ENCODE data around the gene AKAP10. TPM values are rescaled to one million over a fixed set of nuclear protein-coding genes. Genes with fewer than 3 reads are reported as not detected.

The AKAP10 gene
- total and polyA plus RNA-seq, 2 donors (not counting 1 experiment from before 2014, with no cell fraction given): 20.6 to 71.2 TPM

DNA sequence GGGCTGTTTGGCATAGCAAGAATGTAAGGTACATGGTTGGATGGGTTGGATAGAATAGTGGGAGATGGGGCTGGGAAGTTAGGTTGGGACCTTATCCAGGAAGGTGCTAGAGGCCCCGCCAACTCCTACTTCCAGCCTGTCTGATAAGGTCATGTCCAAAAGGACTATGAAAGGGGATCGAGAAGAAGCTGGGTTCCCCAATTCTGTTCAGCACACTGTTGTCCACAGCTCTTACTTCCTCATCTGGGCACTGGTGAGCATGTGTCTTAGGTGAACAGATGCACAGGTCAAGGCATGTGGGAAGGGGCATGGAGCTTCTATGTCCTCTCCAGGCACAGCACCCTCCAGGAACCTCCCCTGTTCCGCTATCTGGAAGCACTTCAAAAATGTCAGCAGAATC lies 104.3 kb downstream of the AKAP10 start:
- Histone ChIP-seq H3K27me3 (replicated peaks in 1 of 4; ENCODE audit: control extremely low read depth in 1 of 4, control insufficient read depth in 3 of 4, insufficient read depth in 4 of 4, low read length in 3 of 4) (no peaks in the 10 kb centered on the region), H3K79me2 (ENCODE audit: control insufficient read depth, insufficient read depth, low read length) (no peaks in the 10 kb centered on the region), H3K4me3 (ENCODE audit: control extremely low read depth in 1 of 5, extremely low read depth in 1 of 5, insufficient read depth in 1 of 5, low read depth in 2 of 5, low read length in 4 of 5) (no peak overlapping the region), H3K9ac (ENCODE audit: low read length) (no peak overlapping the region), H4K20me1 (ENCODE audit: control insufficient read depth, insufficient read depth, low read length, poor library complexity, severe bottlenecking) (no peaks in the 10 kb centered on the region), H2AFZ (ENCODE audit: insufficient read depth, low read depth, low read length, poor library complexity, severe bottlenecking) (no peak overlapping the region), H3K36me3 (replicated peaks in 1 of 2; ENCODE audit: control extremely low read depth in 1 of 2, control insufficient read depth in 1 of 2, extremely low read depth in 1 of 2, insufficient read depth in 2 of 2, low read length in 1 of 2) (no peaks in the 10 kb centered on the region), H3K9me3 (ENCODE audit: control extremely low read depth in 1 of 3, control insufficient read depth in 2 of 3, insufficient read depth in 1 of 3, low read length in 2 of 3) (no peaks in the 10 kb centered on the region), H3K27ac (ENCODE audit: low read length in 2 of 2) (no peak overlapping the region), H3K4me2 (replicated peaks; ENCODE audit: low read depth, low read length, poor library complexity, severe bottlenecking) (no peak overlapping the region), H3K4me1 (ENCODE audit: control insufficient read depth in 2 of 2, insufficient read depth in 2 of 2, low read length in 2 of 2) (peaks cover 4 to 9% of the 10 kb centered on the region in 2 donors)
- ChIA-PET CTCF (no interaction called here), POLR2A (no interaction called here)
- no peak overlapping the region for H3K27ac Mint-ChIP-seq
- TF ChIP-seq CTCF (IDR thresholded peaks at IDR 0.05): no peak
- TF ChIP-seq EZH2 (IDR thresholded peaks at IDR 0.05; ENCODE audit: borderline replicate concordance, insufficient read depth, low read depth, low read length, poor library complexity, severe bottlenecking): no peak
- WGBS (ENCODE audit: insufficient coverage): no CpG with 5 or more reads among the region's 3 CpGs
- peaks cover 21% of the 10 kb centered on the region for H3K27me3 Mint-ChIP-seq
- no peak for ATAC-seq (ENCODE audit: low read depth)
- no peak for DNase-seq
- H3K4me3 Mint-ChIP-seq: no peak overlapping the region
- intact Hi-C loops (cut with micrococcal nuclease): no loop called here
- H3K9me3 Mint-ChIP-seq (ENCODE audit: insufficient read depth): no peaks in the 10 kb centered on the region
- peaks cover 11% of the 10 kb centered on the region for H3K4me1 Mint-ChIP-seq

DNA sequence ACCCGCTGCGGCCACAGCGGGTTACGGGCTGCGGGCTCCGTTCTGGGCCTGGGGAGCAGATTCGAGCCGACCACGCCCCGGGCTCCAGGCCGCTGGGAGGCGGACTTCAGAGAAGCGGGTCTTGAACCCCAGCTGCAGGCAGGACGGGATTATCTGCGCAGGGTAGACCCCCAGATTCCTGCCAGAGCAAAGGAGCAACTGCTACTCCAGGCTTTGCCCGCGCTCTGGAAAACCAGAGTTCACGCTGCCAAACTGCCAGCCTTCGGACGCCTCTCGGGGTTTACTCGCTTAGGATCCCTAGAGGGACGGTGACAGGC lies 109.6 kb downstream of the AKAP10 start:
- H3K27ac ChIP-seq (ENCODE audit: low read length in 2 of 2): no peak overlapping the region
- Mint-ChIP-seq H3K27me3 (peaks cover 13% of the 10 kb centered on the region), H3K4me1 (peaks cover 6% of the 10 kb centered on the region), H3K9me3 (ENCODE audit: insufficient read depth) (no peaks in the 10 kb centered on the region), H3K27ac (no peak overlapping the region), H3K4me3 (peak overlapping the region; percentile 61)
- ATAC-seq (ENCODE audit: low read depth): no peak
- peaks cover 5 to 6% of the 10 kb centered on the region in 2 donors for H3K4me1 ChIP-seq (ENCODE audit: control insufficient read depth in 2 of 2, insufficient read depth in 2 of 2, low read length in 2 of 2)
- intact Hi-C loops (cut with micrococcal nuclease): no loop called here
- peak overlapping the region; percentile 75 for H3K9ac ChIP-seq (ENCODE audit: low read length)
- H3K27me3 ChIP-seq (replicated peaks in 1 of 4; ENCODE audit: control extremely low read depth in 1 of 4, control insufficient read depth in 3 of 4, insufficient read depth in 4 of 4, low read length in 3 of 4): peaks cover 0 to 4% (median 0%) of the 10 kb centered on the region in 4 experiments
- no peaks in the 10 kb centered on the region for H3K9me3 ChIP-seq (ENCODE audit: control extremely low read depth in 1 of 3, control insufficient read depth in 2 of 3, insufficient read depth in 1 of 3, low read length in 2 of 3)
- POLR2A ChIA-PET: no interaction called here
- no peaks in the 10 kb centered on the region for H3K79me2 ChIP-seq (ENCODE audit: control insufficient read depth, insufficient read depth, low read length)
- TF ChIP-seq CTCF (IDR thresholded peaks at IDR 0.05) (no peak), EZH2 (IDR thresholded peaks at IDR 0.05; ENCODE audit: borderline replicate concordance, insufficient read depth, low read depth, low read length, poor library complexity, severe bottlenecking) (no peak)
- DNase-seq: no peak
- peak overlapping the region; percentile 97 for H3K4me2 ChIP-seq (replicated peaks; ENCODE audit: low read depth, low read length, poor library complexity, severe bottlenecking)
- H3K36me3 ChIP-seq (replicated peaks in 1 of 2; ENCODE audit: control extremely low read depth in 1 of 2, control insufficient read depth in 1 of 2, extremely low read depth in 1 of 2, insufficient read depth in 2 of 2, low read length in 1 of 2): no peaks in the 10 kb centered on the region
- H2AFZ ChIP-seq (ENCODE audit: insufficient read depth, low read depth, low read length, poor library complexity, severe bottlenecking): peak overlapping the region; percentile 93
- no peaks in the 10 kb centered on the region for H4K20me1 ChIP-seq (ENCODE audit: control insufficient read depth, insufficient read depth, low read length, poor library complexity, severe bottlenecking)
- CTCF ChIA-PET: no interaction called here
- peak overlapping the region in 2 of 5 experiments; percentile 63 to 72 for H3K4me3 ChIP-seq (ENCODE audit: control extremely low read depth in 1 of 5, extremely low read depth in 1 of 5, insufficient read depth in 1 of 5, low read depth in 2 of 5, low read length in 4 of 5)
- 64% methylated on average over 23 of the region's 23 CpGs for WGBS (ENCODE audit: insufficient coverage)

Data from B cell (primary cell).